Limb (tissue), 2 donors: ENCODE measurements around the gene EMX2.
"Not testable (repeated sequence)": the region's sequence is repeated elsewhere in the genome, so short reads cannot be mapped to it uniquely, and the experiment has no call there.

ENCODE experiments used
- DNase-seq, 2 donors: peaks; one replicate each; pipeline ENCODE4 v3.0.0-alpha.2; 2016; ENCODE audit errors: extremely low spot score in 2 of 2

Gene EMX2

DNA sequence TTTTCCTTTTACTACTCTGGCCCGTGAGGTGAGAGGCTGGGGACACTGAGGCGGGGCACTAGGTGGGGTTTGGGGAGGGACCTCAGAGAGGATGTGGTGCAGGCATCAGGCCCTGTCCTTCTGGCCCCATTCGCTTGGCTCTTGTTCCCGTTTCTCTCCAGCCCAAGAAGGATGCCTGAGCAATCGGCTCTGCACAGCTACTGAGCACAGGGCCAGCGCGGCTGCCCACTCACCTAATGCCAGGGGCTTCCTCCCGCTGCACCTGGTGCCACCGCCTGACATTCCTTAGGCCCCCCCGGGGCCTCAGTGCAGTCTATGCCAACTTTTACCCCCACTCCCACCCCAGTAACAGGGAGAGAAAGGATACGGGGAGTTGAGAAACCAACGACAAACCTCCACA is 12.5 kb downstream of the EMX2 start:
- DNase-seq: no peak

DNA sequence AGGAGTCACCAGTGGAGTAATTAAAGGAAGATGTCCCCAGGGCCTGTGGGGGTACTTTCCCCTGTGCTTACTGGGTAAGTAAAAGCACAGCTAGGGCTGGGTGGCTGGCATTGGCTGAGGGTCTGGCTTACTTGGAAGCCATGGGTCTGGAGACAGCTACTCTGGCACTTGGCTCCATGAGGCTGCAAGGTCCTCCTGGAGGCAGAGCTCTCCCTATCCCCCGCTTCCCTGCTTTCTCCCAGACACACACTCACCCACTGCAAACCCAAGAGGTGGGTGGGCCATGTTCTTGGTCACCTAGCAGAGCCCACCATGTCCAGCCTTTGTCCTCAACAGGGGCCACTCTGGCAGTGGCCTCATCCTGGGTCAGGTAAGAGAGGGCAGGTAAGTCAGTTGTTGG is 13.3 kb downstream of the EMX2 start:
- DNase-seq: no peak

GRCh38 chr10:117556356-117556755 is 13.8 kb downstream of the EMX2 start:
- no peak for DNase-seq

- DNase-seq: no peak
Measured at GRCh38 chr10:117559712-117560111, 17.2 kb downstream of the EMX2 start.

- no peak for DNase-seq
Measured at GRCh38 chr10:117560942-117561341, 18.4 kb downstream of the EMX2 start.

- DNase-seq: no peak
Measured at GRCh38 chr10:117562220-117562619, 19.7 kb downstream of the EMX2 start.

DNA sequence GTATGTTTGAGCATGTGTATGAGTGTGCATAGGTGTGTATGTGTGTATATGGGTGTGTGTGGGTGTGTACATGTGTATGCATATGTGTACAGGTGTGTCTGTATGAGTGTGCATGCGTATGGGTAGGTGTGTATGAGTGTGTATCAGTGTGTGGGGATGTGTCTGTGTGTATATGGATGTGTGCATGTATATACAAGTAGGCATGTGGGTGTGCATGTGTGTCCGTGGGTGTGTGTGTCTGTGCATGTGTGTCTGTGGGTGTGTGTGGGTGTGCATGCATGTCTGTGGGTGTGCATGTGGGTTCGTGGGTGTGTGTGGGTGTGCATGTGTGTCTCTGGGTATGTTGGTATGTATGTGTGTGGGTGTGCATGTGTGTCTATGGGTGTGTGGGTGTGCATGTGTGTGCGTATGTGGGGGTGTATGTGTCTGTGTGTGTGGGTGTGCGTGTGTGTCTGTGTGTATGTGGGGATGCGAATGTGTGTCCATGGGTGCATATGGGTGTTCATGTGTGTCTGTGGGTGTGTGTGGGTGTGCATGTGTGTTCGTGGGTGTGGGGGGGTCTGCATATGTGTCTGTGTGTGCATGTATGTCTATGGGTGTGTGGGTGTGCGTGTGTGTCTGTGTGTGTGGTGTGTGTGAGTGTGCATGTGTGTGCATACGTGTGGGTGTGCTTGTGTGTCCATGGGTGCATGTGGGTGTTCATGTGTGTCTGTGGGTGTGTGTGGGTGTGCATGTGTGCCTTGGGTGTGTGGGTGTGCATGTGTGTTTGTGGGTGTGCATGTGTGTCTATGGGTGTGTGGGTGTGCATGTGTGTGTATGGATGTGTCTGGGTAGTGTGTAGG is 20.6 kb downstream of the EMX2 start:
- no peak for DNase-seq

- DNase-seq: no peak
Measured at GRCh38 chr10:117563780-117564179, 21.2 kb downstream of the EMX2 start.

GRCh38 chr10:117565068-117565467 is 22.5 kb downstream of the EMX2 start:
- DNase-seq: no peak

- no peak for DNase-seq
Measured at GRCh38 chr10:117568334-117568733, 25.8 kb downstream of the EMX2 start.

DNA sequence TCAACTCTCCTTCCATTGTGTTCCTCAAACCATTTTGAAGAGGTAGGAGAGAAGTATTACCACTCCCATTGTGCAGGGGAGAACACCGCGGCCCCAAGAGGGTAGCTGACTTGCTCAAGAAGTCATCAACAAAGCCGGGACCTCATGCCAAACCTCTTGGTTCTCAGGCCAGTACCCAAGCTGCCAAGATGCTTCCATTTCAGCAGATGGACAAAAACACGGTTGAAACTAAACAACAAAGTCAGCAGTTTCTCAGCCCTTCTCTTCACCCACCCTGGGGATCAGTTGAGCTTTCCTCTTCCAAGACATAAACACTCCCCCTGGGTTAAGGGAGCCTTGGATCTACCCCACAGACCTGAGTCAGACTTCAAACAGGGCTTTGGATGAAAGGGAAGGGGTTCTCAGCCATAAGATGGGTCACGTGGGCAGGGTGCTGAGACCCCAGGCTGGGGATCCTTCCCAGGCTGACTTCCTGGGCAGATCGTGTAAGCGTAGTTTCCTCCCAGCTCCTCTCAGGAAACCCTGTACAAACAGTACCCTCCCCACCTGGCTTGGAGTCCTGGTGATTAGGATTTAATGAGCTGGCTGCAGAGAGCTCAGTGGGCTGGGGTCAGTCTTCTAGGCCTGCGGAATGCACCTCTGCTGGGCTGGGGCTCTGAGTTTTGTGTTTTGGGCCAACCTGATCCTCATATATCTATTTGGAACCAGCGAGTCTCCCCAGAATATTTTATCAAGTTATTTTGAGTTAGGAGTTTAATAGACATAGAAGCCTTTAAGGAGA is 27.3 kb downstream of the EMX2 start:
- DNase-seq: no peak

- DNase-seq: no peak
Measured at GRCh38 chr10:117570880-117571279, 28.3 kb downstream of the EMX2 start.

GRCh38 chr10:117574498-117575146 is 32.1 kb downstream of the EMX2 start:
- no peak for DNase-seq

DNA sequence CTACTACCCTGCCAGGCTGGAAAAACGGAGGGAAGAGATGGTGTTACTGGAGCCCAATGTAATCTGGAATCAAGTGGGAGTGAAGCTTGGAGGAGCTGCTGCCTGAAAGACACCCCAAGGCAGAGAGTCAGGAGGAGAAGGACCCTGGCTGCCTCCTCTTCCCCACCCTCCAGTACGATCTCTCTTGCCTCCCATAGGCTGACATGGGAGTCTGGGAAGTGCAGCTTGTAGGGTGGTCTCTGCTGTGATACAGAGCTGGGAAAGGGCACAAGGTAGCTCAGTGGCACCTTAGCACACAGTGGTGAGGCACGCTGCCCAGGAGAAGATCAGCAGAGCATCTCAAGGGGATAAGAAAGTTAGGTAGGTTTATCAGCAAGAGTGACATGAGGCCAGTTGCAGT is 35.9 kb downstream of the EMX2 start:
- no peak for DNase-seq

GRCh38 chr10:117578999-117579590 is 36.5 kb downstream of the EMX2 start:
- DNase-seq: no peak

DNA sequence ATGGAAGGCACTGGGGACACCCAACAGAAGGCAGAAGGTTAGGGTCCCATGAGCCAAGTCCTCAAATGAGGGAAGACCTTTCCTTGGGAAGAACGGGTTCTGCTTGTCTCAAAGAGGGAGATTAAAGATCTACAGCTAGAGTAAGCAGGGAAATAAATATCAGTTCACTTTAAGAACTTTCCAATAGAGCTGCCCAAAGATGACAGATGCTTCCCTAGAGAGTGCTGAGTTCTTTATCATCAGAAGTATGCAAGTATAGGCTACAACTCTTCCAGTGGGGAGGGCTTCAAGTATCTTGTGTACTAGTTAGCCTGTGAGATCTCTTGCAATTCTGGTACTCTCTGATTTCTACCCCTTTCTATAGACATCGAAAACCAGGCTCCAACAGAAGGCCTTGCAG is 39.4 kb downstream of the EMX2 start:
- DNase-seq: no peak

DNA sequence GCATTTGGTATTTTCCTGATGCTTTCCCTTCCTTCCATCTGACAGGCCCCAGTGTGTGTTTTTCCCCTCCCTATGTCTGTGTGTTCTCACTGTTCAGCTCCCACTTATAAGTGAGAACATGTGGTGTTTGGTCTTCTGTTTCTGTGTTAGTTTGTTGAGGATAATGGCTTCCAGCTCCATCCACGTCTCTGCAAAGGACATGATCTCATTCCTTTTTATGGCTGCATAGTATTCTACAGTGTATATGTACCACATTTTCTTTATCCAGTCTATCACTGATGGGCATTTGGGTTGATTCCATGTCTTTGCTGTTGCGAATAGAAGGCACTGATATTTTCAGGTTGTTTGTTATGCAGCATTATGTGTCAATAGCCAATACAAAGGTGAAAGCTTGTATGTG is 42.3 kb downstream of the EMX2 start:
- not testable (repeated sequence) for DNase-seq

DNA sequence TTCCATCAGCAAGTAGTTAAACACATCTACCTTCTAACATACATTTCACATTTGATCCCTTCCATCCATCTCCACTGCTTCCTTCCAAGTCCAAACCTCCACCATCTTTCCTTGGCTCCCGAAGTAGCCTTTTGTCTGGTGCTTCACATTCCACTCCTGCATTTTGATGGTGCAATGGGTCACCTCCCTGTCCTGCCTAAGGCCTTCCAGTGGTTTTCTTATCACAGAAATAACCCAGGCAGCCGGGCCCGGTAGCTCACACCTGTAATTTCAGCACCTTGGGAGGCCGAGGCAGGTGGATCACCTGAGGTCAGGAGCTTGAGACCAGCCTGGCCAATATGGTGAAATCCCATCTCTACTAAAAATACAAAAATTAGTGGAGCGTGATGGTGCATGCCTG is 44.5 kb downstream of the EMX2 start:
- DNase-seq: no peak

DNA sequence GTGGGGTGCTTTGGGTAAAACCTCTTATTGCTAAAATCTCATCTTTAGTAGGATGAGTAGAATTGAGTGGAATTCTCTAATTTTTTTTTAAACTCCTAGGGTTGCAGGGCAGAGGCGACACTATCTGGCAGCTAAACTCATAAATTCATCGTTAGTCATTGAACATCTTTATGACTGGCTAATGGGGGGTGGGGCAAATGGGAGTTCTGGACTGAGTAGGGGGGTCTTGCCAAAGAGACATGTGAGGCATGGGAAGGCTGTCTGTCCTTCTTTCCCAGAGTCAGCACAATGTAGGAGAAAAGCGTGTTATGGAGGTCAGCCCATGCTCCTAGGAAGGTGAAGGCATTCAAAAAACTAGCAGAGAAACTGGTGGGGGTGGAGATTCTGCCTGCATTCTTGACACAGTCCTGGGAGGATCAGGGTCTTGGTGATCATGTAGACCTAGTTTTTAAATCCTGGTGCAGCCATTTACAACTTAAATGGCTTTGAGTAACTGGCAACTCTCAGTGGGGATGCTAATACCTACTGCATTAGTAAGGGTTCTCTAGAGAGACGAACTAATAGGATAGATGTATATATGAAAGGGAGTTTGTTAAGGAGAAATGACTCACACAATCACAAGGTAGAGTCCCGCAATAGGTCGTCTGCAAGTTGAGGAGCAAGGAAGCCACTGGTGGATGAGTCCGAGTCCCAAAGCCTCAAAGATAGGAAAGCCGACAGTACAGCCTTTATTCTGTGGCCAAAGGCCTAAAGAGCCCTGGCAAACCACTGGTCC is 47.7 kb downstream of the EMX2 start:
- DNase-seq: no peak

DNA sequence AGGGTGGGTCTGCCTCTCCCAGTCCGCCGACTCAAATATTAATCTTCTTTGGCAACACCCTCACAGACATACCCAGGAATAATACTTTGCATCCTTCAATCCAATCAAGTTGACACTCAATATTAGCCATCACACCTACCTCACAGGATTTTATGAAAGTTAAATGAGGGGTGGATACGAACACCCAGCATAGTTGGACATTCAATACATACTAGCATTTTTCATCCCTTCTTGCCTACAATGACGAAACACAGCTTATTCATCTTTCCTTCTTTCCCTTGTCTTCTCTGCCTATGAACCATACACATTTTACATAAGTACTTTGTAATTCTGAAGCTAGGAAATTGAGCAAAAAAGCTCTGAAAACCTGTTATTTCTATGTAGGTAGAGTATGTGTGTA is 48.5 kb downstream of the EMX2 start:
- DNase-seq: no peak

DNA sequence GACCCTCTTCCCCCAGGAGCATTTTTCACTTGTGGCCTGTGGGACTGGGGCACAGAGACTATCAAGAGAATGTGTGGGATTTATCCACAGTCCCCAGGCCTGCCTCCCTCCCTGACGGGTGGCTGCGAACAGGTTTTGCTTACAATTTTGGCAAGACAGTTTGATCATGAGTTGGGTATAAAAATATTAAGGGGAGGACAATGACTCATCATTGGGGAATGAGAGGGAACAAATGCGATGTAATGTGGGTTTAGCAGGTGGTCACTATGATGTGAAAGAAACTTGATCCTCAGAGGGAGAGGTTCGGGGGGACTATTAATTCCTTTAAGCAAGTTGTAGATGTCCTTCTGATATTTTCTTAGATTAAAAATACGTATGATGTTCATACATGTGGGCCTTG is 52.2 kb downstream of the EMX2 start:
- no peak for DNase-seq
